NCI-H2196 (cell line): ENCODE data around the gene KIAA1328.

Experiments
- DNase-seq: peaks from one replicate; lab custom pipeline; 2025; ENCODE audit not compliant: unreplicated experiment; lab: John Stamatoyannopoulos, UW

KIAA1328 gene

GRCh38 chr18:36947820-36948348, 119.0 kb downstream of the KIAA1328 start:
- DNase-seq, result no peak

GRCh38 chr18:36950282-36950681, 121.4 kb downstream of the KIAA1328 start:
- no peak for DNase-seq

GRCh38 chr18:36950960-36951359, 122.0 kb downstream of the KIAA1328 start:
- DNase-seq, result no peak

GRCh38 chr18:36953047-36953446, 124.1 kb downstream of the KIAA1328 start:
- no peak for DNase-seq

GRCh38 chr18:36960038-36960437, 131.1 kb downstream of the KIAA1328 start:
- no peak for DNase-seq

- no peak for DNase-seq
Measured at GRCh38 chr18:36963464-36963863, 134.5 kb downstream of the KIAA1328 start.

GRCh38 chr18:36974686-36975085, 145.8 kb downstream of the KIAA1328 start:
- DNase-seq, result no peak

GRCh38 chr18:36977121-36977520, 148.2 kb downstream of the KIAA1328 start:
- DNase-seq, result no peak

- no peak for DNase-seq
Measured at GRCh38 chr18:36993068-36993467, 164.1 kb downstream of the KIAA1328 start.

GRCh38 chr18:37006742-37007141, 177.8 kb downstream of the KIAA1328 start:
- DNase-seq, result no peak

- DNase-seq, result no peak
Measured at GRCh38 chr18:37012452-37012851, 183.5 kb downstream of the KIAA1328 start.

GRCh38 chr18:37019157-37019827, 190.4 kb downstream of the KIAA1328 start:
- peak; percentile 4 for DNase-seq

- DNase-seq, result no peak
Measured at GRCh38 chr18:37033419-37033818, 204.5 kb downstream of the KIAA1328 start.

GRCh38 chr18:37042381-37042780, 213.5 kb downstream of the KIAA1328 start:
- DNase-seq, result no peak

GRCh38 chr18:37055137-37055802, 226.3 kb downstream of the KIAA1328 start:
- DNase-seq, result no peak

GRCh38 chr18:37064187-37064586, 235.3 kb downstream of the KIAA1328 start:
- no peak for DNase-seq

- DNase-seq, result no peak
Measured at GRCh38 chr18:37065254-37065653, 236.3 kb downstream of the KIAA1328 start.

GRCh38 chr18:37084912-37085311, 256.0 kb downstream of the KIAA1328 start:
- no peak for DNase-seq

- no peak for DNase-seq
Measured at GRCh38 chr18:37085362-37085761, 256.4 kb downstream of the KIAA1328 start.

GRCh38 chr18:37107748-37108522, 279.0 kb downstream of the KIAA1328 start:
- DNase-seq, result no peak

GRCh38 chr18:37122877-37123276, 293.9 kb downstream of the KIAA1328 start:
- no peak for DNase-seq

- no peak for DNase-seq
Measured at GRCh38 chr18:37124516-37124915, 295.6 kb downstream of the KIAA1328 start.
